Transverse colon (tissue), 4 donors: ENCODE measurements around the gene EPB41L1. TPM values are rescaled to one million over a fixed set of nuclear protein-coding genes. Genes with fewer than 3 reads are reported as not detected.

Experiments
- DNase-seq: peaks from one replicate; pipeline ENCODE4 v3.0.0-alpha.2; 2019
- H3K27ac ChIP-seq, 4 donors: fragments of 200-600 bp; sonication (generic); 2 replicates each; pipeline ENCODE4 v1.5.1; 2016 to 2018; ENCODE audit warnings: inconsistent platforms in 4 of 4
- H3K27me3 ChIP-seq: fragments of 200-600 bp; sonication (generic); 2 replicates; pipeline ENCODE4 v1.5.1; 2017; ENCODE audit warnings: inconsistent platforms
- H3K36me3 ChIP-seq, 4 donors: fragments of 200-600 bp; sonication (generic); 2 replicates each; pipeline ENCODE4 v1.5.1; 2017 to 2019; ENCODE audit warnings: inconsistent platforms in 4 of 4
- H3K4me1 ChIP-seq, 4 donors: fragments of 200-600 bp; sonication (generic); 2 replicates each; pipeline ENCODE4 v1.5.1; 2017 to 2020; ENCODE audit warnings: inconsistent platforms in 4 of 4
- H3K4me3 ChIP-seq, 4 donors: fragments of 200-600 bp; sonication (generic); 1 replicate in 1 of 4; 2 replicates in 3 of 4; pipeline versions ENCODE4 v1.5.1 to v1.6.1; 2017 to 2019; ENCODE audit warnings: inconsistent platforms in 4 of 4
- H3K9me3 ChIP-seq, 2 donors: fragments of 200-600 bp; sonication (generic); 2 replicates each; pipeline ENCODE4 v1.5.1; 2017 to 2019; ENCODE audit warnings: inconsistent platforms in 2 of 2
- EP300 ChIP-seq: sonication (generic); formaldehyde crosslinking; IDR thresholded peaks from one replicate; pipeline ENCODE4 v1.6.1; 2017; ENCODE audit warnings: antibody characterized with exemption, low read depth
- POLR2A ChIP-seq: fragments of 450-650 bp; IDR thresholded peaks from one replicate; pipeline ENCODE4 v1.6.1; 2016; ENCODE audit warnings: antibody characterized with exemption, mild to moderate bottlenecking, moderate library complexity
- POLR2AphosphoS5 ChIP-seq, 3 donors: sonication (generic); formaldehyde crosslinking; IDR thresholded peaks; one replicate each; pipeline ENCODE4 v1.6.1; 2016; ENCODE audit warnings: antibody characterized with exemption in 3 of 3
- WGBS, 2 donors: methylation state at CpG; one replicate each; pipeline ENCODE4 v1.1.5; 2018; ENCODE audit warnings: low coverage in 1 of 2; 5-methylcytosine and 5-hydroxymethylcytosine counted together
- in situ Hi-C, 4 donors: fragments of 200-750 bp; cut with MboI; loops; one replicate each; pipeline versions ENCODE4 v1.15.0 to v1.15.1; 2017; ENCODE audit warnings: low sequenced_read_pairs in 3 of 4, low pct_ligation_motif_present in 1 of 4, low pct_unique_long_range_greater_than_20kb in 1 of 4
- intact Hi-C: fragments of 100-400 bp; cut with DNase I; formaldehyde crosslinking; loops from one replicate; pipeline ENCODE4 v1.15.1; 2023; ENCODE audit warnings: low total_unique reads
- total RNA-seq, 4 donors: library from RNA; depleted of rRNA; stranded (reverse); fragments of >200 nt; gene quantifications; one replicate each; pipeline ENCODE4 v1.1.0, GENCODE V29; 2016
- TF ChIP-seq, protein P1 (sequence below), 5 experiments: fragments of 200-600 bp in 3 of 5; fragments of 450-650 bp in 2 of 5; sonication (generic) in 3 of 5; IDR thresholded peaks; 1 replicate in 2 of 5; 2 replicates in 3 of 5; pipeline ENCODE4 v1.5.1; 2016 to 2017; ENCODE audit warnings: antibody characterized with exemption in 5 of 5, inconsistent platforms in 3 of 5, mild to moderate bottlenecking in 2 of 5, moderate library complexity in 1 of 5

The EPB41L1 gene
- total RNA-seq, 4 donors from 2014 or later: 36.4 to 167 (median 79.4) TPM

DNA sequence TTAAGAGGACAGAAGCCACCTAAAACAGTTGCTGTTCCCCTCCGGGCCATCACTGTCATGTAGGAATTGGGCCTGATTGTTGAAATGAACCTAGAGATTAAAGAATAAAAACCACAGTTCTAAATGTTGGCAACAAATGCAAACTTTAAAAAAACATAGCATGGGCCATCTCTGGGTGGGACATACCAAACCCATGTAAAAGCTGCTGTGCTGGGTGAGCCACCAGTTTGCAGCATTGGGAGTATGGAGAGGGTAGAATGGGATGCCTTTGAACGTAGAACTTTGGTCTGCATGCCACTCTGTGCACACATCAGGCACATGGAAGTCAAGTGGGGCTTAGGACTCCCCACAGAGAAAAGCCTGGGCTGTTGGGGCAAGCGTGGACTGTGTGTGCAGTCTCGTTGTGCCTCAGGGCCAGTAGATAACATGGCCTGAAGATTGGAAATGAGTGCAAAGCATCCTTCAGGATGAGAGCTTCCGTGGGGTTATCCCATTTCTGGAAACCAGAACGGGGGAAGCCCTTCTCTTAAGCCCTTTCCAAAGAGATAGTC lies 28.1 kb downstream of the EPB41L1 start:
- Histone ChIP-seq H3K27ac (no peak overlapping the region), H3K4me1 (no peaks in the 10 kb centered on the region), H3K36me3 (peaks cover 0 to 7% (median 2%) of the 10 kb centered on the region in 4 donors), H3K27me3 (no peaks in the 10 kb centered on the region), H3K9me3 (no peaks in the 10 kb centered on the region), H3K4me3 (no peak overlapping the region)
- intact Hi-C loops: no loop called here
- TF ChIP-seq POLR2A: no peak
- TF ChIP-seq POLR2AphosphoS5 (IDR thresholded peaks at IDR 0.05): no peak
- TF ChIP-seq, protein P1, sequence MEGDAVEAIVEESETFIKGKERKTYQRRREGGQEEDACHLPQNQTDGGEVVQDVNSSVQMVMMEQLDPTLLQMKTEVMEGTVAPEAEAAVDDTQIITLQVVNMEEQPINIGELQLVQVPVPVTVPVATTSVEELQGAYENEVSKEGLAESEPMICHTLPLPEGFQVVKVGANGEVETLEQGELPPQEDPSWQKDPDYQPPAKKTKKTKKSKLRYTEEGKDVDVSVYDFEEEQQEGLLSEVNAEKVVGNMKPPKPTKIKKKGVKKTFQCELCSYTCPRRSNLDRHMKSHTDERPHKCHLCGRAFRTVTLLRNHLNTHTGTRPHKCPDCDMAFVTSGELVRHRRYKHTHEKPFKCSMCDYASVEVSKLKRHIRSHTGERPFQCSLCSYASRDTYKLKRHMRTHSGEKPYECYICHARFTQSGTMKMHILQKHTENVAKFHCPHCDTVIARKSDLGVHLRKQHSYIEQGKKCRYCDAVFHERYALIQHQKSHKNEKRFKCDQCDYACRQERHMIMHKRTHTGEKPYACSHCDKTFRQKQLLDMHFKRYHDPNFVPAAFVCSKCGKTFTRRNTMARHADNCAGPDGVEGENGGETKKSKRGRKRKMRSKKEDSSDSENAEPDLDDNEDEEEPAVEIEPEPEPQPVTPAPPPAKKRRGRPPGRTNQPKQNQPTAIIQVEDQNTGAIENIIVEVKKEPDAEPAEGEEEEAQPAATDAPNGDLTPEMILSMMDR (IDR thresholded peaks at IDR 0.05): no peak
- TF ChIP-seq EP300: no peak
- in situ Hi-C loops: no loop called here
- DNase-seq: no peak
- WGBS, 2 donors: 89% methylated on average over 5 of the region's 6 CpGs; no CpG with 5 or more reads in 1 of the 2 donors

DNA sequence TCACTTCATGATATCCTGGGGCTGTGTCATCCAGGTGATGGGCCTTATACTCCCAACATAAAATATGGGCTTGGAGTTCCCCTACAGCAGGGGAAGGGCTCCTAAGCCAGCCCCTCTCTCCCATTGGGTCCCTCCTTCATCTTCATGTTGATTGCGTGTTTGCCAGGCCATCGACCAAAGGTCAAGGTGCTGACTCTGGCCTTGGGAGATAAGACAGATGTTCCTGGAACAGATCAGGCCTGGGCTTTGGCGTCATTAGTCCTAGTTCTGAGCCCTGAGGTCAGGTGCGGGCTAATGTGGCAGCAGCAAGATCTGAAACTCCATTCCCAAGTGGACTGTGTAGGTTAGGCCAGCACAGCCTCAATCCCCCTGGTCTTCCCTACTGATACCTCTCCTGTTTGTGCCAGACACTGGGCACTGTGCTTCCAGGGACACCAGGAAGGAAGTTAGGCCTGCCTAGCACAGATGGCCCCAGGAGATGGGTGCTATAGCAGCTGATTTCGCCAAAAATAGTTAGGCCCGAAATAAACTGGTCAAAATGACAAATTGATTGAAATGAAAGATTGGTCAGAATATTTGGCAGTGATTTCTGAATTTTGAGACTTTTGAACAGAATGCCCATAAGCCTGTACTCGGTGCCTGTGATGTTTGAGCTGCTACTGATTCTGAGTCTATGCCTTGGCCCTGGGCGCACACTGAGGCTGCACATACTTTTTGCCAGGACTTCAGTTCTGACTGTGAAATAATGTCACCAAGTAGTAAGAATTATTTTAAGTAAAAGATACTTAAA lies 28.8 kb downstream of the EPB41L1 start:
- no peak for TF ChIP-seq POLR2A
- TF ChIP-seq EP300: no peak
- no peak for TF ChIP-seq POLR2AphosphoS5 (IDR thresholded peaks at IDR 0.05)
- TF ChIP-seq, protein P1 (IDR thresholded peaks at IDR 0.05): no peak
- no peak for DNase-seq
- Histone ChIP-seq H3K27ac (no peak overlapping the region), H3K9me3 (no peaks in the 10 kb centered on the region), H3K27me3 (no peaks in the 10 kb centered on the region), H3K4me1 (no peaks in the 10 kb centered on the region), H3K36me3 (peaks cover 0 to 7% (median 2%) of the 10 kb centered on the region in 4 donors), H3K4me3 (no peak overlapping the region)
- in situ Hi-C loops: no loop called here
- WGBS, 2 donors: 84 to 89% methylated on average over 3 to 8 of the region's 8 CpGs
- intact Hi-C loops: no loop called here

DNA sequence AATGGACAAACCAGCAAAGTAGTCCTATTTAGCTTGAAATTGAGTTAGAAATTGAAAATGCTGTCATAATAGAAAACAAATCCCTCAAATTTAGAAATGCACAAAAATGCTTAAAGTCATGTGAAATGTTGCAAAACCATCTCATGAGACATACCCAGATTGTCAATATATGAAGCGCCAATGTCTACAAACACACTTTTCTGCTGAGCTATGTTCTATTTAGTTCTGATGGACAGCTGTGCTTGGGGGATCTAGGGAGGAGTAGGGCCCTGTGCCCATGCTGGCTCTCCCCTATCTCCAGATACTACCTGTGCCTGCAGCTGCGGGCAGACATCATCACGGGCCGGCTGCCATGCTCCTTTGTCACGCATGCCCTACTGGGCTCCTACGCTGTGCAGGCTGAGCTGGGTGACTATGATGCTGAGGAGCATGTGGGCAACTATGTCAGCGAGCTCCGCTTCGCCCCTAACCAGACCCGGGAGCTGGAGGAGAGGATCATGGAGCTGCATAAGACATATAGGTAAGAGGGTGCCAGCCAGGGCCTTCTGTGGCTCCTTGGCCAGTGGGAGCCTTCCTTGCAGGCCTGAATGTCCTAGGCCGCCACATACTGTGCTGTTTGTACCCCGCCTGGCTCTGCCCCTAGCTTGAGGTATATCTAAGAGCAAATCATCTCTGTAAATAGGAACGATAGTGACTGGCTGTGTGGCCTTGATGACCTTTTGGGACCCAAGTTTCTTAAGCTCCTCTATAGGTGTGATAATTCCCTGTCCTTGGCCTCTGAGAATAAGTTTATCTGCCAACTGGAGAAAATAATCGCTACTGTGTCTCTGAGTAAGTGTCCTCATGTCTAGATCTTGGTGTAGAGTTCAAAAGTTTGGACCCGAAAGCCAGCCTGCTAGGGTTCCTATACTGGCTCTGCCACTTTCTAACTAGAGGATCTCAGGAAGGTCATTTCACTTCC lies 30.6 kb downstream of the EPB41L1 start:
- Histone ChIP-seq H3K36me3 (peaks cover 0 to 20% (median 6%) of the 10 kb centered on the region in 4 donors), H3K4me1 (no peaks in the 10 kb centered on the region), H3K4me3 (no peak overlapping the region), H3K27ac (no peak overlapping the region), H3K9me3 (no peaks in the 10 kb centered on the region), H3K27me3 (no peaks in the 10 kb centered on the region)
- no peak for TF ChIP-seq EP300
- TF ChIP-seq POLR2A: no peak
- no peak for TF ChIP-seq POLR2AphosphoS5 (IDR thresholded peaks at IDR 0.05)
- in situ Hi-C loops (no loop called here), intact Hi-C loops (no loop called here)
- no peak for DNase-seq
- WGBS, 2 donors: 80 to 94% methylated on average over 2 to 15 of the region's 15 CpGs

DNA sequence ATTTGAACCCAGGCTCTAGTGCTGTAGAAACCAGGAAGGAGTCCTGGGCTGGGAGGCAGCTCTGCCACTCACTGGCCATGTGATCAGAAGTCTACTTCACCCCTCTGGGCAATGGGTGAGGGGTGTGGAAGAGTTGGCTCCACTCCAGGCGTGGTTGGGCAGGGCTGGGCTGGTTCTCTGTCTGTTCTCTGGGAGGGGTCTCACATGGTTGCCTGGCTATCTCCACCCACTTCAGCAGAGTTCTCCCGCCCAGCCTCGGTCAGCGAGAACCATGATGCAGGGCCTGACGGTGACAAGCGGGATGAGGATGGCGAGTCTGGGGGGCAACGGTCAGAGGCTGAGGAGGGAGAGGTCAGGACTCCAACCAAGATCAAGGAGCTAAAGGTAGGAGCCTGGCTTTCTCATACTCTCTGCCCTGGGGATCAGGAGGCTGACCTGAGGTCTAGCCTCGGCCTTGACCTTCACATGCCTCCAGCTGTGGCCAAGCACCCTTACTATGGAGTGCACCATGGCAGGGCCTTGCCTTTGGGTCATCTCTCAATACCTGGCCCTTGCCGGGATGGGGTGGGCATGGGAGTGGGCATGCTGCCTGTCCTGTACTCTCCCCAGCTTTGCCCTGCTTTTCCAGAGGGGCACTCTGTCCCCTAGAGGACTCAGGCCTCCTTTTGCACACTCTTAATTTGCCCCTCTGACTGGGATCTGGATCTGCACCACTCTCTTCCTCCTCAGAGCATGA lies 39.6 kb downstream of the EPB41L1 start:
- H3K27ac ChIP-seq: no peak overlapping the region
- H3K36me3 ChIP-seq: peaks cover 0 to 23% (median 8%) of the 10 kb centered on the region in 4 donors
- WGBS, 2 donors: 87 to 100% methylated on average over 1 to 6 of the region's 10 CpGs
- no peaks in the 10 kb centered on the region for H3K4me1 ChIP-seq
- TF ChIP-seq, protein P1 (IDR thresholded peaks at IDR 0.05): no peak
- TF ChIP-seq POLR2AphosphoS5 (IDR thresholded peaks at IDR 0.05): no peak
- no peak for TF ChIP-seq EP300
- no peaks in the 10 kb centered on the region for H3K27me3 ChIP-seq
- no peak for DNase-seq
- intact Hi-C loops (no loop called here), in situ Hi-C loops (no loop called here)
- no peaks in the 10 kb centered on the region for H3K9me3 ChIP-seq
- no peak overlapping the region for H3K4me3 ChIP-seq
